Hepatocyte (in vitro differentiated cells): ENCODE data around the gene SGMS1. TPM values are rescaled to one million over a fixed set of nuclear protein-coding genes. Genes with fewer than 3 reads are reported as not detected.

Source experiments
- DNase-seq: peaks from one replicate; pipeline ENCODE4 v3.0.0-alpha.2; 2016; ENCODE audit warnings: low spot score
- H2AFZ ChIP-seq: fragments of 200-600 bp; sonication (generic); 2 replicates; pipeline ENCODE4 v1.6.0; 2016; ENCODE audit warnings: antibody characterized with exemption, mild to moderate bottlenecking
- H3K27ac ChIP-seq: fragments of 200-600 bp; sonication (generic); 2 replicates; pipeline ENCODE4 v1.5.1; 2016; ENCODE audit warnings: mild to moderate bottlenecking
- H3K27me3 ChIP-seq: fragments of 200-600 bp; sonication (generic); 2 replicates; pipeline ENCODE4 v1.6.1; 2016
- H3K36me3 ChIP-seq: fragments of 200-600 bp; sonication (generic); replicated peaks from 2 replicates; pipeline ENCODE4 v1.5.1; 2016; ENCODE audit warnings: low read depth; ENCODE audit not compliant: insufficient read depth
- H3K4me1 ChIP-seq: fragments of 200-600 bp; sonication (generic); 2 replicates; pipeline ENCODE4 v1.5.1; 2016; ENCODE audit warnings: mild to moderate bottlenecking, moderate library complexity; ENCODE audit not compliant: insufficient read depth
- H3K4me2 ChIP-seq: fragments of 200-600 bp; sonication (generic); 2 replicates; pipeline ENCODE4 v1.6.0; 2016
- H3K4me3 ChIP-seq: fragments of 200-600 bp; sonication (generic); 2 replicates; pipeline ENCODE4 v1.5.1; 2016; ENCODE audit warnings: mild to moderate bottlenecking
- H3K79me2 ChIP-seq: fragments of 200-600 bp; sonication (generic); 2 replicates; pipeline ENCODE4 v1.6.0; 2017; ENCODE audit warnings: mild to moderate bottlenecking
- H3K9me2 ChIP-seq: fragments of 200-600 bp; sonication (generic); replicated peaks from 2 replicates; pipeline ENCODE4 v1.6.0; 2017; ENCODE audit warnings: mild to moderate bottlenecking; ENCODE audit not compliant: insufficient read depth
- H3K9me3 ChIP-seq: fragments of 200-600 bp; sonication (generic); 2 replicates; pipeline ENCODE4 v1.5.1; 2016; ENCODE audit warnings: low read depth, mild to moderate bottlenecking
- H4K20me1 ChIP-seq: fragments of 200-600 bp; sonication (generic); 2 replicates; pipeline ENCODE4 v1.6.0; 2016; ENCODE audit warnings: mild to moderate bottlenecking; ENCODE audit not compliant: insufficient read depth, poor library complexity, severe bottlenecking
- EZH2 ChIP-seq: fragments of 200-600 bp; sonication (generic); IDR thresholded peaks from 2 replicates; pipeline ENCODE4 v1.6.1; 2016; ENCODE audit warnings: antibody characterized with exemption, mild to moderate bottlenecking, borderline replicate concordance
- EZH2phosphoT487 ChIP-seq: fragments of 200-600 bp; sonication (generic); IDR thresholded peaks from one replicate; pipeline ENCODE4 v1.6.1; 2018; ENCODE audit warnings: antibody characterized with exemption, mild to moderate bottlenecking, low read depth, moderate library complexity; ENCODE audit not compliant: unreplicated experiment, severe bottlenecking
- WGBS: methylation state at CpG from one replicate; pipeline ENCODE4 v1.1.6; 2016; ENCODE audit warnings: low lambda C conversion rate; ENCODE audit errors: missing lambda C conversion rate; 5-methylcytosine and 5-hydroxymethylcytosine counted together
- polyA plus RNA-seq: library from polyadenylated mRNA; unstranded; fragments of >200 nt; fragmentation: Nextera tagmentation; extraction: Ambion mirVana; gene quantifications from 2 replicates; pipeline ENCODE4 v1.2.1, GENCODE V29; 2016
- total RNA-seq: library from RNA; depleted of rRNA; stranded (reverse); fragments of >200 nt; gene quantifications from 2 replicates; pipeline ENCODE4 v1.2.3, GENCODE V29; 2014
- TF ChIP-seq, protein P1 (sequence below): fragments of 200-600 bp; sonication (generic); IDR thresholded peaks from 2 replicates; pipeline ENCODE4 v1.5.1; 2016; ENCODE audit warnings: antibody characterized with exemption, mild to moderate bottlenecking; ENCODE audit not compliant: poor library complexity

The SGMS1 gene
- total and polyA plus RNA-seq, 2 experiments from 2014 or later, result 28.1 to 87.8 TPM

DNA sequence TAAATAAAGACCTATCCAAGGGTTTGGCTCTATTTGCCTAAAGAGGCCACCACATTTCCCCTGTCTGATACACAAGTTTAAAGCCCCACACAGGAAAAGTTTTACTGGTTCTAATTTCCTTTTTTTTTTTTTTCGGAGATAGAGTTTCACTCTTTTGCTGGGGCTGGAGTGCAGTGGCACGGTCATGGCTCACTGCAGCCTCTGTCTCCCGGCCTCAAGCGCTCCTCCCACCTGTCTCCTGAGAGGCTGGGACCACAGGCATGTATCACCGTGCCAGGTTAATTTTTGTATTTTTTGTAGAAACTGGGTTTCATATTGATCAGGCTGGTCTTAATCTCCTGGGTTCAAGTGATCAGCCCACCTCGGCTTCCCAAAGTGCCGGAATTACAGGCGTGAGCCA lies 319.1 kb downstream of the SGMS1 start:
- DNase-seq, result no peak
- Histone ChIP-seq H3K9me3 (no peaks in the 10 kb centered on the region), H3K4me2 (no peak overlapping the region), H3K4me3 (no peak overlapping the region), H4K20me1 (no peaks in the 10 kb centered on the region), H3K9me2 (no peaks in the 10 kb centered on the region), H3K4me1 (no peaks in the 10 kb centered on the region), H3K27me3 (no peaks in the 10 kb centered on the region), H3K36me3 (no peaks in the 10 kb centered on the region), H2AFZ (no peak overlapping the region), H3K79me2 (no peaks in the 10 kb centered on the region), H3K27ac (no peak overlapping the region)
- TF ChIP-seq, protein P1, sequence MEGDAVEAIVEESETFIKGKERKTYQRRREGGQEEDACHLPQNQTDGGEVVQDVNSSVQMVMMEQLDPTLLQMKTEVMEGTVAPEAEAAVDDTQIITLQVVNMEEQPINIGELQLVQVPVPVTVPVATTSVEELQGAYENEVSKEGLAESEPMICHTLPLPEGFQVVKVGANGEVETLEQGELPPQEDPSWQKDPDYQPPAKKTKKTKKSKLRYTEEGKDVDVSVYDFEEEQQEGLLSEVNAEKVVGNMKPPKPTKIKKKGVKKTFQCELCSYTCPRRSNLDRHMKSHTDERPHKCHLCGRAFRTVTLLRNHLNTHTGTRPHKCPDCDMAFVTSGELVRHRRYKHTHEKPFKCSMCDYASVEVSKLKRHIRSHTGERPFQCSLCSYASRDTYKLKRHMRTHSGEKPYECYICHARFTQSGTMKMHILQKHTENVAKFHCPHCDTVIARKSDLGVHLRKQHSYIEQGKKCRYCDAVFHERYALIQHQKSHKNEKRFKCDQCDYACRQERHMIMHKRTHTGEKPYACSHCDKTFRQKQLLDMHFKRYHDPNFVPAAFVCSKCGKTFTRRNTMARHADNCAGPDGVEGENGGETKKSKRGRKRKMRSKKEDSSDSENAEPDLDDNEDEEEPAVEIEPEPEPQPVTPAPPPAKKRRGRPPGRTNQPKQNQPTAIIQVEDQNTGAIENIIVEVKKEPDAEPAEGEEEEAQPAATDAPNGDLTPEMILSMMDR, result no peak
- TF ChIP-seq EZH2phosphoT487 (no peak), EZH2 (no peak)
- WGBS, result 91% methylated on average over 8 of the region's 8 CpGs

DNA sequence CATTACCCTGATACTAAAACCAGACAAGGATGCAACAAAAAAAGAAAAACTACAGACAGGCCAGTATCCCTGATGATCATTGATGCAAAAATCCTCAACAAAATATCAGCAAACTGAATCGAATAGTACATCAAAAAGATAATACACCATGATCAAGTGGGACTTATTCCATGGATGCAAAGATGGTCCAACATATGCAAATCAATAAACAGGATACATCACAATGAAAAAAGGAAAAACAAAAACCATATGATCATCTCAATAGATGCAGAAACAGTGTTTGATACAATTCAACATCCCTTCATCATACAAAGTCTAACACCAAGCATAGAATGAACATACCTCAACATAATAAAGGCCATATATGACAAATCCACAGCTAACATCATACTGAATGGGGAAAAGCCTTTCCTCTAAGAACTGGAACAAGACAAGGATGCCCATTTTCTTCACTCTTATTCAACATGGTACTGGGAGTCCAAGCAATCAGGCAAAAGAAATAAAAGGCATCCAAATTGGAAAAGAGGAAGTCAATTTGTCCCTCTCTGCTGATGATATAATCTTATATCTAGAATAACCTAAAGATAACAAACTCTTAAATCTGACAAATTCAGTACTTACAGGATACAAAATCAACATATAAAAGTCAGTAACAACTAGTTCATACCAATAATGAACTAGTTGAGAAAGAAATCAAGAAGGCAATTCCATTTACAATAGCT lies 323.6 kb downstream of the SGMS1 start:
- 94% methylated on average over 1 of the region's 1 CpG for WGBS
- H3K27me3 ChIP-seq, result no peaks in the 10 kb centered on the region

DNA sequence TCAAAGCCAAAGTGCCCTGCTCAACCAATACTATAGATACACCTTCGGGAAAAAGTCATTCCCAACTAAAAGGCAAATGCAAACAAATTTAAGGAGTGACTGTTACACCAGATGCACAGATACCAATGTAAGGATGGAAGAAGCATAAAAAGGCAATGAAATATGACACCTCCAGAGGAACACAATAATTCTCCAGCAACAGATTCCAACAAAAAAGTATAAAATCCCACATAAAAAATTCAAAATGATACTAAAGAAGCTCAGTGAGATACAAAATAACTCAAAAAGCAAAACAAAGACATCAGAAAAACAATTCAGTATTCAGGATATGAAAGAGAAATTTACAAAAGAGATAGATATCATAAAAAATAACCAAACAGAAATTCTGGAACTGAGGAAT lies 328.4 kb downstream of the SGMS1 start:
- no peaks in the 10 kb centered on the region for H3K79me2 ChIP-seq
- no peaks in the 10 kb centered on the region for H3K9me2 ChIP-seq
- H3K27me3 ChIP-seq, result no peaks in the 10 kb centered on the region
- H3K36me3 ChIP-seq, result no peaks in the 10 kb centered on the region
- TF ChIP-seq, protein P1, result no peak
- no peak for TF ChIP-seq EZH2phosphoT487
- TF ChIP-seq EZH2, result no peak
- H3K27ac ChIP-seq, result no peak overlapping the region
- no peak for DNase-seq
- H3K4me2 ChIP-seq, result no peak overlapping the region
- no peak overlapping the region for H2AFZ ChIP-seq
- H3K9me3 ChIP-seq, result no peaks in the 10 kb centered on the region
- H4K20me1 ChIP-seq, result no peaks in the 10 kb centered on the region
- no peaks in the 10 kb centered on the region for H3K4me1 ChIP-seq
- no peak overlapping the region for H3K4me3 ChIP-seq
- 82% methylated on average over 1 of the region's 1 CpG for WGBS

More for the DNA sequence above, 323.6 kb downstream of the SGMS1 start:
- Histone ChIP-seq H3K36me3 (no peaks in the 10 kb centered on the region), H4K20me1 (no peaks in the 10 kb centered on the region), H3K9me3 (no peaks in the 10 kb centered on the region), H3K27ac (no peak overlapping the region), H3K9me2 (no peaks in the 10 kb centered on the region), H2AFZ (no peak overlapping the region), H3K4me3 (no peak overlapping the region), H3K4me1 (no peaks in the 10 kb centered on the region), H3K79me2 (no peaks in the 10 kb centered on the region), H3K4me2 (no peak overlapping the region)
- TF ChIP-seq EZH2 (no peak), EZH2phosphoT487 (no peak)
- TF ChIP-seq, protein P1, result no peak
- no peak for DNase-seq

DNA sequence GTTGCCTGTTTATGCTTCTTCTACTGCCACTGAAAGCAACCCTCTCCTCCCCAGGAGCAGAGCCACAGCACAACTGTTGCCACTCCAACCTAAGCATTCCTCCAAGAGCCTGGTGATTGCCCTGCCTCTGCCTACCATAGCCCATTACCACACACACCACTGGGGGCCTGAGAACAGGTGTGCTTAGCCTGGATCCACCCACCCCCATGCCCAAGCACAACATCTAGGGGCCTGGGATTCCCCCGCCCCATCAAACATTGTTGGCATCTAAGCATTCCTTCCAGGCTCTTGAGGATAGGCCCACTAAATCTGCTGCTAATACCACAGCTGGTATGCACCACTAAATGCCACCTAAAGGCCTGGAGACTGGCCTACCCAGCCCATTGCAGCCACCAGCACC lies 329.2 kb downstream of the SGMS1 start:
- no peak overlapping the region for H2AFZ ChIP-seq
- H3K4me1 ChIP-seq, result no peaks in the 10 kb centered on the region
- no peak overlapping the region for H3K4me3 ChIP-seq
- no peaks in the 10 kb centered on the region for H3K79me2 ChIP-seq
- WGBS, result 91% methylated on average over 1 of the region's 1 CpG
- TF ChIP-seq, protein P1, result no peak
- no peak for TF ChIP-seq EZH2
- no peaks in the 10 kb centered on the region for H3K9me2 ChIP-seq
- no peak overlapping the region for H3K27ac ChIP-seq
- no peaks in the 10 kb centered on the region for H3K27me3 ChIP-seq
- no peaks in the 10 kb centered on the region for H4K20me1 ChIP-seq
- H3K36me3 ChIP-seq, result no peaks in the 10 kb centered on the region
- DNase-seq, result no peak
- no peak overlapping the region for H3K4me2 ChIP-seq
- H3K9me3 ChIP-seq, result no peaks in the 10 kb centered on the region
